Measurements from ENCODE around the gene ARMCX1.
"Not testable (repeated sequence)": the region's sequence is repeated elsewhere in the genome, so short reads cannot be mapped to it uniquely, and the experiment has no call there.

ARMCX1 gene

DNA sequence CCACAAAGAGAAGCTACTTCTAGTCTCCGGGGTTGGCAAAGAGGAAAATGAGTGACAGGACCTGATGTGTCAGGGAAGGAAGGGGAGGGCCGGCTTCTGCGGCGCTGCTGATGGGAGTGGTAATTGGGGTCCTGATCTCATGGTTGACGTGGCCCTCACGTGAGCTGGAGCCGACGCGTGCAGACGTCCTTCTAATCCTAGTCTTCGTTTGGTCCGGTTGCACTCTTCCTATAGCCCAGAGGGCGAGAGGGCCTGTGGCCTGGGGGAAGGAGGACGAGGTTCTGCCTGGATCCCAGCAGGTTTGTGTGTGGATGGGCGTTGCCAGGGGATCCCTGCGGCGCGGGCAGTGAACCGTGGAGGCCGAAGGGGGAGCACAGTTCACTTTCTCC lies at the start of gene ARMCX1:
ARMCX1 (plus strand) TSS at position 186 of the 389 bp plus-strand sequence. CDS start 2,384 bp downstream, outside the sequence.
- H3K4me3 ChIP-seq (ENCODE audit: low read length) = peak within 1 kb of the TSS; percentile 56
- H3K4me1 ChIP-seq (ENCODE audit: control insufficient read depth, insufficient read depth, low read length) = no peaks in the 10 kb centered on the region
- no peaks in the 10 kb centered on the region for H3K27me3 ChIP-seq (ENCODE audit: control insufficient read depth, insufficient read depth, low read length)
- H3K9me3 ChIP-seq (ENCODE audit: control insufficient read depth, low read length) = no peaks in the 10 kb centered on the region
- no peaks in the 10 kb centered on the region for H3K36me3 ChIP-seq (ENCODE audit: control insufficient read depth, insufficient read depth, low read length)
- peak within 1 kb of the TSS; percentile 73 for H3K9ac ChIP-seq (ENCODE audit: low read length)

DNA sequence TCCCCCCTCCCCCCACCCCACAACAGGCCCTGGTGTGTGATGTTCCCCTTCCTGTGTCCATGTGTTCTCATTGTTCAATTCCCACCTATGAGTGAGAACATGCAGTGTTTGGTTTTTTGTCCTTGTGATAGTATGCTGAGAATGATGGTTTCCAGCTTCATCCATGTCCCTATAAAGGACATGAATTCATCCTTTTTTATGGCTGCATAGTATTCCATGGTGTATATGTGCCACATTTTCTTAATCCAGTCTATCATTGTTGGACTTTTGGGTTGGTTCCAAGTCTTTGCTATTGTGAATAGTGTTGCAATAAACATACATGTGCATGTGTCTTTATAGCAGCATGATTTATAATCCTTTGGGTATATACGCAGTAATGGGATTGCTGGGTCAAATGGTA lies 47.4 kb upstream of the ARMCX1 start:
- H3K4me3 ChIP-seq (ENCODE audit: low read length); H3K9me3 ChIP-seq (ENCODE audit: control insufficient read depth, low read length); H3K27me3 ChIP-seq (ENCODE audit: control insufficient read depth, insufficient read depth, low read length); H3K36me3 ChIP-seq (ENCODE audit: control insufficient read depth, insufficient read depth, low read length); H3K4me1 ChIP-seq (ENCODE audit: control insufficient read depth, insufficient read depth, low read length); H3K9ac ChIP-seq (ENCODE audit: low read length): not testable (repeated sequence)

DNA sequence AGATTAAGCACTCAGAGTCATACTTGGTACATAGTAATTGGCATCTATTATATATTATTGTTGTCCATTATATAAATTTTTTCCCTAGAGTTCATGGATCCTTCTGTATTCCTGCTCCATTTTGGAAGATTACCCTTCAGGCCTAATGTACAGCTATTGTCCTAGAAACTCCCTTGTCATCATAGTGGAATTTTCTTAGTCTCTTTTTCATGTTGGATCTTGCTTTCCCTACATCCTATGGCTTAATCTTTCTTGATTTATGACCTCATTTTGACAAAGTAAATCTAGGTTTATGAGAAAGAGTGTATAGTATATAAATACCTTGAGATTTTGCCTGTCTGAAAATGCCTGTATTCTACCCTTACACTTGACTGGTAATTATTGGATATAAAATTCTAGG lies 43.0 kb upstream of the ARMCX1 start:
- Histone ChIP-seq H3K9me3 (ENCODE audit: control insufficient read depth, low read length) (no peaks in the 10 kb centered on the region), H3K4me1 (ENCODE audit: control insufficient read depth, insufficient read depth, low read length) (no peaks in the 10 kb centered on the region), H3K4me3 (ENCODE audit: low read length) (no peak overlapping the region), H3K27me3 (ENCODE audit: control insufficient read depth, insufficient read depth, low read length) (no peaks in the 10 kb centered on the region), H3K36me3 (ENCODE audit: control insufficient read depth, insufficient read depth, low read length) (no peaks in the 10 kb centered on the region), H3K9ac (ENCODE audit: low read length) (no peak overlapping the region)

DNA sequence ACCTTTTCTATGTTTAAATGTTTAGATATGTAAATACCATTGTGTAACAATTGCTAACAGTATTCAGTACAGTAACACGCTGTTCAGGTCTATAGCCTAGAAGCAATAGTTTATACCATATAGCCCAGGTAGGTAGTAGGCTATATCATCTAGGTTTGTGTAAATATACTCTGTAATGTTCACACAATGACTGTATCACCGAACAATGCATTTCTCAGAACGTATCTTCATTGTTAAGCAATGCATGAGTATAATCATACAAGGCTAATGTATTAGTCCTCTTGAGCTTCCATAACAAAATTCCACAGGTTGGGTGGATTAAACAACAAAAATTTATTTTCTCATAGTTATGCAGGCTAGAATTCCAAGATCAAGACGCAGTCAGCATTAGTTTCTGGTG lies 42.4 kb upstream of the ARMCX1 start:
- Histone ChIP-seq H3K4me1 (ENCODE audit: control insufficient read depth, insufficient read depth, low read length) (no peaks in the 10 kb centered on the region), H3K36me3 (ENCODE audit: control insufficient read depth, insufficient read depth, low read length) (no peaks in the 10 kb centered on the region), H3K9me3 (ENCODE audit: control insufficient read depth, low read length) (no peaks in the 10 kb centered on the region), H3K4me3 (ENCODE audit: low read length) (no peak overlapping the region), H3K27me3 (ENCODE audit: control insufficient read depth, insufficient read depth, low read length) (no peaks in the 10 kb centered on the region), H3K9ac (ENCODE audit: low read length) (no peak overlapping the region)

DNA sequence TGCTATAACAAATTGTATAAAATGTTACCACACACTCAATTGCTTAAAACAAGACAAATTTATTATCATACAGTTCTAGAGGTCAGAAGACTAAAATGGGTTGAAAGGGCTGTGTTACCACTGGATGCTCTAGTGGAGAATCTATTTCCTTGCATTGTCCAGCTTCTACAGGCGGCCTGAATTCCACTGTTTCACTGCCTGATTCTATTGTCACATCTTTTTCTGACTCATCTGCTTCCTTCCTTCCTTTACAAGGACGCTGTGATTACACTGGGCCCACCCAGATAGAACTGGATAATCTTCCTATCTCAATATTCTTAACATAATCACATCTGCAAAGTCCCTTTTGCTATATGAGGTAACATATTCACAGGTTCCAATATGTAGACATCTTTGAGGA lies 19.4 kb upstream of the ARMCX1 start:
- Histone ChIP-seq H3K9me3 (ENCODE audit: control insufficient read depth, low read length) (no peaks in the 10 kb centered on the region), H3K4me1 (ENCODE audit: control insufficient read depth, insufficient read depth, low read length) (no peaks in the 10 kb centered on the region), H3K4me3 (ENCODE audit: low read length) (no peak overlapping the region), H3K36me3 (ENCODE audit: control insufficient read depth, insufficient read depth, low read length) (no peaks in the 10 kb centered on the region), H3K9ac (ENCODE audit: low read length) (no peak overlapping the region), H3K27me3 (ENCODE audit: control insufficient read depth, insufficient read depth, low read length) (no peaks in the 10 kb centered on the region)

DNA sequence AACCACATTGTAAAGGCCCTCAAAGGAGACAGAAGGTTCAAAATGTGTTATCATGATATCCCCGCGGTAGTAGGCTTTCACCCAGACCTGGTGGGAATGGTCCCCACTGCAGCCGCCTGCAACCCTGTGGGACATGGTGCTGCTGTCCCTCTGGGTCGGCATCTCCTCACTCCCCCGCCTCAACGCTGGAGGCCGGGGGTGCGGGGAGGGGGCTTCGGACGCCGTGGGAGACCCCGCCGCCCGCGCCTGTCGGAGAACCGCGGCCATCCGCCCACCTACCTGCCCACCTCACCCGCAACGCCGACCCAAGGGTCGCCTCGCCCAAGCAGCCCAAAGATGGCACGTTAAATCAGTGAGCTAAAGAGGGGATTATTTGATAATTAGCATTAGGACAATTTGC lies 11.2 kb upstream of the ARMCX1 start:
- Histone ChIP-seq H3K4me1 (ENCODE audit: control insufficient read depth, insufficient read depth, low read length) (no peaks in the 10 kb centered on the region), H3K36me3 (ENCODE audit: control insufficient read depth, insufficient read depth, low read length) (no peaks in the 10 kb centered on the region), H3K9me3 (ENCODE audit: control insufficient read depth, low read length) (no peaks in the 10 kb centered on the region), H3K9ac (ENCODE audit: low read length) (no peak overlapping the region), H3K4me3 (ENCODE audit: low read length) (no peak overlapping the region), H3K27me3 (ENCODE audit: control insufficient read depth, insufficient read depth, low read length) (no peaks in the 10 kb centered on the region)

DNA sequence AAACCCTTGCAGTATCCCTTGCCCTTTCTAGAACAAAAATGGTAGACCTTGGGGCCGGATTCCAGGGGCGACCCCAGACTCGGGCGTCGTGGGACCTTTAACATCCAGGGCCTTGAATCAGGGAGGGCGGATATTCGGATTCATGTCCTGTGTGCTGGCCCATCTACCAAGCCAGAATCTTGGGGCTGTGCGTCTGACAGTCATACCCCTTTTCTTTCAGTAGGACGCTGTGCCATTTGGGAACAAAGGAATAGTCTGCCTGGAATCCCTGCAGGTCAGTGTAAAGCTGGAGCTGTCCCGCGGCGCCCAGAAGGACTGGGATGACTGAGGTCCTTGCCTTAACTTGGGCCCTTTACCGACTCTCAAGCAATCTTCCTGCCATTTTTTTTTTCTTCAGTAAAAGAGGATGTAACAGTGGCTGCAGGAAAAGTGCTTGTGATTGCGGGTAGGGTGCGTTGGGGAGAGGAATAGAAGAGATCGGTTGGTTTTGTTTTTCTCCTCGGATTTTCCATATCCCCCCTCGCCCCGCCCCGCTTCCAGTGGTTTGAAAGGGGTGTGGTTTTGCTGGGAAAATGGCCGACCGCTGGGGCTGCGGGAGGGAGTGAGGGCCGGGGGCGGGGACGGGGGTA lies 518 bp downstream of the ARMCX1 start:
- Histone ChIP-seq H3K9ac (ENCODE audit: low read length) (peak overlapping the region; percentile 73), H3K4me3 (ENCODE audit: low read length) (peak overlapping the region; percentile 56)

DNA sequence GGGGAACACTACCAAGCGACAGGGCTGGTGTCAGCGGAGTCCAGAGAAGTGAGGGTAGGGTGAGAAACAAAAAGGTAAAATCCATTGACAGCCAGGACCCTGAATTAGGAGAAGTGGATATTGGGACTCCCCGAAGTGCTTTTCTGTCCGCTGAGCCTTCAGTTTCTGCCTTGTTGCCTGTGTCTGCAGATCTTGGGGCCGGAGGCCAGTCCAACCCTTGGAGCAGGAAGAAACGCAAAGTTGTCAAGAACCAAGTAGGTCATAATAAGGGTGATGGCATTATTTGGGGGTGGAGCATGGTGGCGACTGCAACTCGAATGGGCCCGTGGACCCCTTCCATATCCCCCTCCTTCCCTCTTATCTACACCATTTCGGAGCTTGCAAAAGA lies 1.0 kb downstream of the ARMCX1 start:
- Histone ChIP-seq H3K4me3 (ENCODE audit: low read length) (no peak overlapping the region), H3K27me3 (ENCODE audit: control insufficient read depth, insufficient read depth, low read length) (no peaks in the 10 kb centered on the region), H3K9ac (ENCODE audit: low read length) (peak overlapping the region; percentile 73), H3K36me3 (ENCODE audit: control insufficient read depth, insufficient read depth, low read length) (no peaks in the 10 kb centered on the region), H3K4me1 (ENCODE audit: control insufficient read depth, insufficient read depth, low read length) (no peaks in the 10 kb centered on the region), H3K9me3 (ENCODE audit: control insufficient read depth, low read length) (no peaks in the 10 kb centered on the region)

More for the DNA sequence above, 518 bp downstream of the ARMCX1 start:
- Histone ChIP-seq H3K9me3 (ENCODE audit: control insufficient read depth, low read length) (no peaks in the 10 kb centered on the region), H3K27me3 (ENCODE audit: control insufficient read depth, insufficient read depth, low read length) (no peaks in the 10 kb centered on the region), H3K4me1 (ENCODE audit: control insufficient read depth, insufficient read depth, low read length) (no peaks in the 10 kb centered on the region), H3K36me3 (ENCODE audit: control insufficient read depth, insufficient read depth, low read length) (no peaks in the 10 kb centered on the region)

DNA sequence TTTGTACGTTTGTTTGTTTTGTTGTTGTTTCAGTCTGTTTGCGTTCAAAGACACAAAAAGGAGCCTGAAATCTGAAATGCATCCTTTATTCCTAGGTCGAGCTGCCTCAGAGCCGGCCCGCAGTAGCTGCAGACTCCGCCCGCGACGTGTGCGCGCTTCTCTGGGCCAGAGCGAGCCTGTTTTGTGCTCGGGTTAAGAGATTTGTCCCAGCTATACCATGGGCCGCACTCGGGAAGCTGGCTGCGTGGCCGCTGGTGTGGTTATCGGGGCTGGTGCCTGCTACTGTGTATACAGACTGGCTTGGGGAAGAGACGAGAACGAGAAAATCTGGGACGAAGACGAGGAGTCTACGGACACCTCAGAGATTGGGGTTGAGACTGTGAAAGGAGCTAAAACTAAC lies 2.4 kb downstream of the ARMCX1 start:
- no peak overlapping the region for H3K9ac ChIP-seq (ENCODE audit: low read length)
- H3K9me3 ChIP-seq (ENCODE audit: control insufficient read depth, low read length) = no peaks in the 10 kb centered on the region
- no peaks in the 10 kb centered on the region for H3K36me3 ChIP-seq (ENCODE audit: control insufficient read depth, insufficient read depth, low read length)
- H3K27me3 ChIP-seq (ENCODE audit: control insufficient read depth, insufficient read depth, low read length) = no peaks in the 10 kb centered on the region
- H3K4me1 ChIP-seq (ENCODE audit: control insufficient read depth, insufficient read depth, low read length) = no peaks in the 10 kb centered on the region
- H3K4me3 ChIP-seq (ENCODE audit: low read length) = no peak overlapping the region

- Histone ChIP-seq H3K36me3 (ENCODE audit: control insufficient read depth, insufficient read depth, low read length) (no peaks in the 10 kb centered on the region), H3K4me3 (ENCODE audit: low read length) (no peak overlapping the region), H3K4me1 (ENCODE audit: control insufficient read depth, insufficient read depth, low read length) (no peaks in the 10 kb centered on the region), H3K9me3 (ENCODE audit: control insufficient read depth, low read length) (no peaks in the 10 kb centered on the region), H3K27me3 (ENCODE audit: control insufficient read depth, insufficient read depth, low read length) (no peaks in the 10 kb centered on the region), H3K9ac (ENCODE audit: low read length) (no peak overlapping the region)
Observed at GRCh38 chrX:101564651-101565050, 14.3 kb downstream of the ARMCX1 start.

- Histone ChIP-seq H3K9ac (ENCODE audit: low read length) (no peak overlapping the region), H3K27me3 (ENCODE audit: control insufficient read depth, insufficient read depth, low read length) (no peaks in the 10 kb centered on the region), H3K4me3 (ENCODE audit: low read length) (no peak overlapping the region), H3K4me1 (ENCODE audit: control insufficient read depth, insufficient read depth, low read length) (no peaks in the 10 kb centered on the region), H3K9me3 (ENCODE audit: control insufficient read depth, low read length) (no peaks in the 10 kb centered on the region), H3K36me3 (ENCODE audit: control insufficient read depth, insufficient read depth, low read length) (no peaks in the 10 kb centered on the region)
Observed at GRCh38 chrX:101595739-101596419, 45.5 kb downstream of the ARMCX1 start.

DNA sequence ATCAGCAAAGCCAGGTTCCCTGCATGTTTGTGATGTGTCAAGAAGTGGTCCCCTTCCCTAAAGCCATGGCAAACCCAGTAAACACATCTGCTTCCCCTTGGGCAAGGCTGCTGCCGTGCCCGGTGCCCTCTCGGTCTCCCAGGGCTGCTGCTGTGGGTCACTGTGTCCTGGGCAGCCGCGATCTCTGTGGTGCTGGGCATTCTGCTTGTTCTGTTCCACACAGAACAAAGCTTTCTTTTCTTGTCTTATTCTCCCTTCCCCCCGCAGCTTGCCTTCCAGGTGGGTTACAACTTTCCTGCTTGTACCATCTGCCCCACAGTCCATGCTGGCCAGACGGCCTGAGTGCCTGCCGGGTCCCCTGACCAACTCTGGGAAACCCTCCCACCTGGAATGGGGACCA lies 49.2 kb downstream of the ARMCX1 start:
- not testable (repeated sequence) for H3K9ac ChIP-seq (ENCODE audit: low read length); H3K36me3 ChIP-seq (ENCODE audit: control insufficient read depth, insufficient read depth, low read length); H3K27me3 ChIP-seq (ENCODE audit: control insufficient read depth, insufficient read depth, low read length); H3K4me1 ChIP-seq (ENCODE audit: control insufficient read depth, insufficient read depth, low read length); H3K4me3 ChIP-seq (ENCODE audit: low read length); H3K9me3 ChIP-seq (ENCODE audit: control insufficient read depth, low read length)
